Measurements from ENCODE around the gene SMOC1.

SMOC1 gene

DNA sequence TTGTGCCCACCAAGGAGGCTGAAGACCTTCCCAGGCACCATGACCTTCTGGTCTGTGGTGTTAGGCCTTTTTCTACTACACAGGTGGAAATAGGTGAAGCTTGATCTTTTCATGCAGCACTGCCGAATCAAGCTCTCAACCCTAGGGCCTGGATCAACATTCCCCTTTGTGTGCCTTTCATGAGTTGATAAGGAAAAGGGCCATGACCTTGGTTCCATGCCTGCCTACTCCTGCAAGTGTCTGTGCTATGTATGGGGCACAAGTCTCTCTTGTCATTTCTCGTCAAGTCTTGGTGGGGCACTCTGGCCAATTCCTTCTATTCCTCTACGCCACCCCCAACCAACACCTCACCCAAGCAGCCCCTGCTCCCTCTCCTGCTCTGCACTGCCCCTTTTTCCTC, 155.0 kb downstream of the SMOC1 start:
- no peak for DNase-seq (ENCODE audit: low spot score)

DNA sequence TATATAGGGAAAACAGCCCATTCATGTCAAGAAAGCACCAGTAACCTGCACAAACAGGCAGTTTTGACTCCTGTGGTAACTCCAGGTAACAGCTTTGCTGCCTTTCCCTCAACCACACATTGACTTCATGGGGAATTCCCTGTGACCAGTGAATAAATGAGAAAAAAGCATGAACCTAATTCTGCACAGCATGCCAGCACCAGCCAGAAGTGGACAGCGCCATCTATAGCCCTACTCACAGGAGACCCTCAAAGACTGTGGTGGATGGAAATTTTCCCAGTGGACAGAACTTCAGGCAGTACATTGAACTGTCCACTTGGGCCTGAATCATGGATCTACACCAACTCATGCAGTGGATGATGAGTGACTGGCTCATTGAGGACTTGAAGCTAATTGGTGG, 157.4 kb downstream of the SMOC1 start:
- DNase-seq (ENCODE audit: low spot score), result no peak

DNA sequence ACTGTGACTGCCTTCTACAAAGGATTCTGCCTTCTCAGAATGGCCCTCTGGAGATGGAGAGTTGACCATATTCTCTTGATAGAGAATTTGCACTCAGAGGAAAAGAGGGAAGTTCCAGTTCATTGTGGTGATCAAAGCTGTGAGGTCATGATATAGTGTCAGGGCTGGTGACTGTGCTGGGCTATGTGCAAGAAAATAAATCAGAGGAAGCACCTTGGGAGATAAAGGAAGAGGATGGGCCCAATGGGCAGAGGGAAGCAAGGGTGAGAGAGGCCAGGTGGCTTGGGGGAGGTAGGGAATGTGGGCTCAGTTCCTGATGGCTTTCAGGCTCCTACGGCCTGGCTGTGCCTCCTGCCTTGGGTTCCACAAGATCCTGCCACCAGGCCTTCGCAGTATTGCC, 163.8 kb downstream of the SMOC1 start:
- DNase-seq (ENCODE audit: low spot score), result no peak

DNA sequence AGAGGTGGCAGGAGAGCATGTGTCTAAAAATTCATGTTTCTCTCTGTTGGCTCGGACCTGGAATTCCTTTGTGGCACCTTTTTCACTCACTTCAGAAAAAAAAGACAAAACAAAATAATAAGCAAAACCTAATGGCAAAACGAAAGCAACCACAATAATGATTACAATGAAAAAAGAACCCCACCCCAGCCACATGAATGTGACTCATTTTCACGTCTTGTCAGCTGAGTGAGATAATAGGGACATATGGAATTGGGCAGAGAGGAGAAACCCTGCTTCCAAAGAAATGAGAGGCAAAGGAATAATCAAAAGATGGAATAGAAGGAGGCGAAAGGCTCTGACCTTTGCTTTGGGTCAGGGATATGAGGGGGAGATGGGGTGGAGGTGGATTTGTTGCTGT, 166.1 kb downstream of the SMOC1 start:
- no peak for DNase-seq (ENCODE audit: low spot score)

DNA sequence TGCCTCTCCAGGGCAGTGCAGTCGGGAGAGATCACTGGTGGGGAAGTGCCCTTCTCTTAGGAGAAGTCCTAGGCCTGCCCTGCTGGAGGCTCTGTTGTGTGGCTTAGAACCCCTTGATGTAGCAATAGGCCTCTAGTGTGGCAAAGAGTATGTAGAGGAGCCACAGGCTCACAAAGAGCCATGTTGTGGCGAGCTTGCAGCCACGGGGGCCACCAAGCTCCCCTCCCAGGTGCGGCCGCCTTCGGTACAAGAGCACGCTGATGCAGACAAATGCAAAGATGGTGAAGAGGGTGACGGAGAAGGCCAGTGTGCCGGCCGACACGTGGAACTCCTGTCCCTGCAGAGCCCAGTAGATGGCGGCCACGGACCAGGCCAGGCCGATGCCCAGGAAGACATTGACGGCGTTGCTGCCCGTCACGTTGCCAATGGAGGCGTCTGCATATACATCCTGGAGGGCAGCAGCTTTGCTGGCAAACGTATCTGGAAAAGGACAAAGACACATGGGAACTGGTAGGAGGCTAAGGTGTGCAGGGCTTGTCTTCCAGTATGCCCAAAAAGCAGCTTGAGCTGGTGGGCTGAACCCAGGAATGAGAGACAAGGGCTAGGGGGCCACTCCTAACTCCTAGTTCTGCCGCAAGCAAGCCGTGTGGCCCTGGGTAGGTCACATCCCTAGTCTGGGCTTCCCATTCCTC, 166.8 kb downstream of the SMOC1 start:
- peak; percentile 84 for DNase-seq (ENCODE audit: low spot score)

DNA sequence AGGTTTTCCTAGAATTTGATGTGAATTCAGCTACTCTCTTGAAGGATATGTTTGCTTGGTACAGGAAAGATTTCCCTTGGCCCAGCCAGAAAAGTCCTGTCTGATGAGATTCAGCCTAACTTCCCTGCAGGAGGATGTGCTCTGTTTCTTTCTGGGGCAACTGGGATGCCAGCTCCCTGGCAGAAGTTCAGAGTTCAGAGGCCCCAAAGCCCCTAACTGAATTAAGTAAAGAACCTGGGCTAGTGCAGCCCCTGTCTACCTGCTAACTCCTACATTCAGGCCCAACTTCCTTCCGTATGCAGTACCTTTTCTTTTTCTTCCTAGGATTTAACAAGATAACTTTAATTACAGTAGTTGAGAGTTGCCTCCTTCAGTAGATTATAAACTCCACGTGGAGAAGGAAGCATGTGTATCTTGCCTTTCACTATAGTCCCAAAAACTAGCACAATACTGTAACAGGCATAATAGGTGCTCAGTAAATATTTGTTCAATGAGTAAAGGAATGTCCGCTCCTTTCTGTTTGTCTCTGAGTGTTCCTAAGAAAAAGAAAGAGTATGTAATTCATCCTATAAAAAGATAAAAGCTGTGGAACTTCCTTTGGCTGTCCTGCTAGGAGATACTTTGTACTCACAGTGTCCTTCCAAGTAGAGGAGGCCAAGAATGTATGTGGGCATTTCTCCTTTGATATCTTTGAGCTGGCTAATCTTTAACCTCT, 168.5 kb downstream of the SMOC1 start:
- no peak for DNase-seq (ENCODE audit: low spot score)

DNA sequence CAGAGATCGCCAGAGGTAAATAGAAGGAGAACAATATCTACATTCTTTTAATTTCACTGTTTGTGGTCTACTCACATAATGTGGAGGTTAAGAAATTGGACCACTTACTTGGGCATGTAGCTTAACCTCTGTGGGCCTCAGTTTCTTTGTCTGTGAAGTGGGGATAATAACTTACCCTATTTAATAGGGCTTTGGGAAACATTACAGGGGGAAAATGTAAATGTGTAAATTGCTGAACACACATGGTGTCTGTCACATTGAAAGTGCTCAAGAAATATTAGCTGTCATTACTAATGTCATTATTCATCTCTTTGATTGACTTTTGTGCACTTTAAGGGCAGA, 169.1 kb downstream of the SMOC1 start:
- DNase-seq (ENCODE audit: low spot score), result no peak

DNA sequence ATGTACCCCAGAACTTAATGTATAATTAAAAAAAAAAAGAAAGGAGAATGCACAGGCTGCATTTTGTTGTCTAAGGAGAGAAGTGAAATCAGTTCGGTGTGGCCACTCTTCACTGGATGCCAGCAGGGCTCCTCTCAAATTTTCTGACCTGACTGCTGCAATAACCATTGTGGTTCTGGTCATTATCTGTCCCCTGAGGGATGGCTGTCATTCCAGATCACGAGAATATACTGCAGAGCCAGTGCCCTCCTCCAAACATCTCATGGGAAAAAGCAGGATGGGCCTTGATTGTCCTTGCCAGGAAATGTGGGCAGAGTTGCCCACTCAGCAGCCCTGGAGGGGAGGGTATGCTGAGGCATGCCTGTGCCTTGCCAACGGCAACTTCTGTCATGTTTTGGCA, 170.4 kb downstream of the SMOC1 start:
- no peak for DNase-seq (ENCODE audit: low spot score)

DNA sequence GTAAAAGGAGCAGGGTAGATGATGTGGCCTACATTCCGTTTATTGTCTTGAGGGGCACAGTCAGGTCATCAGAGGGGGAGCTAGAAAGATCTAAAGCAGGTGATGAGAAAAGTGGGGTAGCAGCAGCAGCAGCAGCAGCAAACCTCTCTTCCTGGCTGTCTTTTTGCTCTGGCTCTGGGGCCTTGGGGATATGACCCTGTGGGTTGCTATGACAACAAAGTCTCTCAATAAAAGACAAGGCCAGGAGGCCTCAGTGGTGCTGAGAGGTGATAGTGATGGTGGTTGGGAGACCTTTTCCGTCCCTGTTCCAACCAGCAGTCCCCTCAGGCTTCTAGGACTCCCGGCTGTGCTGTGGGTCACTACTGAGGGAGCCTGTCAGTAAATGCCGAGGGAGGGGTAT, 170.9 kb downstream of the SMOC1 start:
- DNase-seq (ENCODE audit: low spot score), result no peak

DNA sequence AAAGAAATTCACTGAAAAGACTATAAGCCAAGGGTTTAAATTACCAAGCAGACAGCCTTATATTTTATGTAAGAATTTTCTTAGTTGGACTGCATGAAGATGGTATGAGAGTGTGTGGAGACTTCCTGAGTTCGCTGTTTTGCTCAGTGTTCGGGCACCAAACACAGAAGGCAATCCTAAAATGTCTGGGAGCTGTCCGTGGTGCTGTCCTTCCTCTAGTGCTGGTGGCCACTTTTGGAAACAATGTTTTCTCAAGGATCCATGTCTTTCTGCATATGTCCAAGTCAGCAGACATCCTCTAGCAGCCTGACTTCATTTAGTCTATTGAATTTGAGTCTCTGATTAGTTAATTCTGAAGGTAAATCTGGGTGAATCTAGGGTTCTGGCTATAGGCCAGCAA, 173.8 kb downstream of the SMOC1 start:
- DNase-seq (ENCODE audit: low spot score), result peak; percentile 58

DNA sequence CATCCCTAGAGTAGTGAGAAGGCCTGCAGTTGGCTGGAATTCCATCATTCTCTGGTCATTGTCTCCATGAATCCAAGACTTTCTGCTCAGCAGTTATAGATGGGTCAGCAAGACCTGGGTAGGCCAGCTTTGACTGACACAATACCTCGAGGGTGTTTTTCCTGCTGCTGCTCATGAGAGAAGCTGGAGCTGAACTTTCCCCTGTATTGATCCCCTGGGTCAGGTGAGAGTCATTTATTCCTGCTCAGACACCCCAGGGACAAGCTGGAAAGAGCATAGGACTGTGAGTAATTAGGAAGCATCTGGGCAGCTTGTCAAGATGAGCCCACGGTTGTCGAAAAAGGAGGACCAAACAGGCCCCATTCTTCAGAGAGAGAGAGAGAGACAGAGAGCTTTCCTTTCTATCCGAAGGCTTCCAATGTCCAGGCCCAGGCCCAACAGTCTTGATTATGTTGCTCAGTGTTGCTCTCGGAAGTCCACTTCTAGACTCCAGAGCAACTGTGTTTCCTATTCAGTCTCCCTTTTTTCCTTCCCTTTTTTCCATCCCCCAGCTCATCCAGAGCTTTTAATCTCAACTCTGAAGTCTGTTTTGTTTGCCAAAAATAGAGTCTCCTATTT, 178.4 kb downstream of the SMOC1 start:
- DNase-seq (ENCODE audit: low spot score), result no peak

DNA sequence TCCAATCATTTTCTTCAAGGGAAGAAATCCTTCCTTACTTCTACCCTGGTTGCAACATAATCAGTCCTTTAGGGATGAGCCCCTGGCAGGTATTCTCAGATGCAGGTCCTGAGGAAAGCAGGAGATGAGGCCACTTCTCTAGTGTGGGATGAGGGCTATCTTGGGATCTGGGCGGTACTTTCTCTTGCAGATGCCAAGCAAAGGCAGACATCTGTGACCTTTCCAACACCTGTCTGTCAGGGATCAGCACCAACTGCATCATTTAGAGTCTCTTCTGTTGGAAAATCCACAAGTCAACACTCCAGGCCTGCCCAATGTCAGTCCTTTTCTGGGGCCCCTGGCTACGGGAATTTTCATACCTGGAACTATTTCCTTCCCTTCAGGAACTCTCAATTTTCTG, 180.3 kb downstream of the SMOC1 start:
- no peak for DNase-seq (ENCODE audit: low spot score)

DNA sequence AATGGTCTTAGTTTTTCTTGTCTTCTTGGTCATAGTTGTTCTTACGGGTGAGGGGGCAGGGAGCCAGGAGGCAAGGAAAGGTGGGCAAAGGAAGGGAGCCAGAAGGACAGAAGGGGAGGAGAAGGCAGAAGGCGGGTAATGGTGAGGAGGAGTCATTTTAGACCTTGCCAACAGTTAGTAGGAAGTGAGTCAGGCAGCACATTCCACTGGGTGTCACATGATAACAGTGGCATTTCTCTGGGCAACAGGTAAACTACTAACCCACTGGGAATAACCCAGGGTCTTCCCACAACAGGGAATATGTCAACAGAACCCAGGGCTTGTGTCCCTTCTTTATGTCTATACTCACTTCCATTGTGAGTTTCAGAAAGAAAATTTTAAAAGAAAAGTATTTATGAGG, 181.9 kb downstream of the SMOC1 start:
- DNase-seq (ENCODE audit: low spot score), result no peak

DNA sequence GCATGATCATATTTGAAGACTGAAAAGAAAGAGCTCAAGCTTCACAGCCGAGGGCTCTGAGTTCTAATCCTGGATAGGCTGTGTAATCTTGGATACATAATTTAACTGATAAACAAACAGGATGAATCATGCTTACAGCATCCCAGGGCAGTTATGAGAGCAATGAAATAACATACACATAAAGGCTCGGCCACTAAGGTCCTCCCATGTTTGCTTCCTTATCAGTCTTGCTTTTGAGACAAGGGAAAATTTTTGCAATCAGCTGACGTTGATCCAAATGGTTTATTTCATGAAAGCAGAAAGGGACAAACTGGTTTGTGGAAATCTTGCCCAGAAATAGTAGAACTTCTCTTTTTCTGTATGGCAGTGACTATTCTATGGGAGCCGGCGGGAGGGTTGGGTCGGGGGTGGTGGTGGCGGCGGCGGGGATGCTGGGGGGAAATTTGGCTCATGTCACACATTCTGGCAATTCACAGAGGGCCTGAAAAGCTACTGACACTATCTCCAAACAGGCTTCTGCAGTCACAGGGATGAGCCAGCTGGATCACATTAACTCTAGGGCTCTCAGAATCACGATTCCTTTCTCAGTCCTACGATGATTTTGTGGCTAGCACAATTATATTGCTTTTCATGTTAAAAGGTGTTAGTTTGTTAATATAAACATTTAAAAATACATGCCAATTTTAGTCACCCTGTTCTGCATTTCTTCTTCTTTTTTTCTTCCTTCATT, 185.1 kb downstream of the SMOC1 start:
- no peak for DNase-seq (ENCODE audit: low spot score)

DNA sequence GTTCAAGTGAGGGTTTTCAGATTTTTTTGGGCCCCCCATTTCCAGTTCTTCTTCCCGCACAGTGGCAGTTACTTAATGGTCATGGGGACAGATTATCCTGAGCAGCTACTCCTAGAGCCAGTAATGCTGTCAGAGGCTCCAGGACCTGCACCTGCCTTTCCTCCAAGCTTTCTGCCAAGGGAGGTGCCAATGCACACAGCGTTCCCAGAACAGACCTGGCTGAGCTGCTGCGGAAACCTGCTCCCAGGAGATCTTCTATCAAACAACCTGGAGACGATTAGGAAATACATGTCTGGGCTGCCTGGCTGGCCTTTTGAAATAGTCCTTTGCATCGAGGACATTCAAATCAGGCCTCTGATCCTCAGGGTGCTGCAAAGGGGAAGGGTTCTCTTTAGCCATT, 188.6 kb downstream of the SMOC1 start:
- DNase-seq (ENCODE audit: low spot score), result no peak

DNA sequence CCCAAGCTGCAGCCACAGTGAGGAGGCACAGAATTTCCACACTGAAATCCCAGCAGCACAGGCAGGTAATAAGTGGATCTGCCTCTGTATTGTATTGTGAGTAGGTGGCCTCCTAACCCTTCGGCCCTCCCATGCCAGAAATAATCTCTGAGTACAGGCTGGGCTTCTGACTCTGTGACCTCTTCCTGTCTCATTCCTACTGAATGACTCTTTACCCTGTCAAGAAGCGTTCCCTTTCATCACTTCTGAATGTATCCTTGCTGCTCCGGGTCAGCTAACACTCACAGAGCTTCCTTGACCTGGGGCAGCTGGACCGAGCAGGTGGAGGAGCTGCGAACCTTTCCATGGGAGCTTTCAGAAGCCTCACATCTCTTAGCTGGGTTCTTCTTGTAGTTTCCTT, 190.0 kb downstream of the SMOC1 start:
- no peak for DNase-seq (ENCODE audit: low spot score)

DNA sequence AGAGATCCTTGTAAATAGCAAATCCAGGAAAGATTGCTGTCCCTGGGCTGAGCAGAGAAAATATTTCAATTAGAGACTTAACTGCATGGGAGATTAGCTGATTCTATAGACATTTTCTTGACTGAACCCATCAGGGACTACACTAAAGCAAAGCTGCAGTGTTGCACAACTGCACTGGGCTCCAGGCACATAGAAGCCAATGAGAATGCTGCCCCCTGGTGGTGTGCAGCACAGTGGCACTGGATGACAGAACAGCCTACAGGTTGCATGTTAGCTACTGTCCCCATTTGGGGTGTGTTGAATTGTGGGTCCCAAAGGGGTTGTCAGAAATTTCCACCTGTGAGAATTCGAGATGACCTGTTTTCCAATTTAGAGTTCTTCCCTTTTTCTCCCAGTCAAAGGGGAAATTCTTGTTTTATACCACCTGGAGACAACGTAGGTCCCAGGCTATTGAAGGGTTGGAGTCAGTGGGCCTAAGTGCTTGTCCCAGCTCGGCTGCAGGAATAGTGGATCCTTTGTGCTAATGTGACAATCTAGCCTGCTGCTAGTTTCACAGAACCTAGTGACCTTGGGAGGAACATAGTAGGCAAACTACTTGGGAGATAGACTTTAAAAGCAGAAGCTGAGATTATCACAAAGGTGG, 194.8 kb downstream of the SMOC1 start:
- DNase-seq (ENCODE audit: low spot score), result peak; percentile 91

DNA sequence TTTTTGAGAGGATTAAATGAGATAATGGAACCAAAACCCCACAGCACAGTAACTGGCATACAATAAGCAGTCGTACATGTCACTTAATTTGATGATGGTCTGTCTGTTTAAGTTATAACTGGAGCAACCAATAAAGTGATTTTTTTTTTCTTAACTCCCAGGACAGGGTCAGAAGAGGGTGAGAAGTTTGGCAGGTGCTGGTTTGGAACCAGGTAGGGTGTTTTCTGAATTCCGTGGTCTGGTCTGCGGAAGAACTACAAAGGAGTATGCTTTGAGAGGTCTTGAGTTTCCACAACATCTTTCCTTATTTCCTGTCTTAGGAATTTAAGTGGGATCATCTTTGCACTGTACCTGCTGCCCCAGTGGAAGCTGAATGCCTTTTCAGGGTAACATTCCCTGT, 197.8 kb downstream of the SMOC1 start:
- no peak for DNase-seq (ENCODE audit: low spot score)

DNA sequence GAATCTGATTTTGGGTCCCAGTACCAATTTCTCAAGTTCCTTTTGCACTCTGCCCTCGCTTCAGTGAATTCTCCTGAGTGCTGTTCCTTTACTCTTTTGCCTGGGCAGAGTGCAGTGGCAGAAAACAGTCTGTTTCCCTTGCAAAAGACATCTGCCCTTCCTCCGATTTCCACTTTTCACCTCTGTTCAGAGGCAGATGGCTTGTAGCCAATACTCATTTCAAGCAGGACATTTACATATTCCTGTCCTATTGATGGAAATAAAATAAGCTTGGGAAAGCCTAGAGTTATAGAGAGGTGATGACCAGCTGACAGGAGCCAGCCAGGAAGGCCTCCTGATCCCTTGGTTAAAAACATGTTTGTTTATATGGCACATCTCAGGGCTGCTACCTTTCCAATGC, 198.5 kb downstream of the SMOC1 start:
- DNase-seq (ENCODE audit: low spot score), result no peak

DNA sequence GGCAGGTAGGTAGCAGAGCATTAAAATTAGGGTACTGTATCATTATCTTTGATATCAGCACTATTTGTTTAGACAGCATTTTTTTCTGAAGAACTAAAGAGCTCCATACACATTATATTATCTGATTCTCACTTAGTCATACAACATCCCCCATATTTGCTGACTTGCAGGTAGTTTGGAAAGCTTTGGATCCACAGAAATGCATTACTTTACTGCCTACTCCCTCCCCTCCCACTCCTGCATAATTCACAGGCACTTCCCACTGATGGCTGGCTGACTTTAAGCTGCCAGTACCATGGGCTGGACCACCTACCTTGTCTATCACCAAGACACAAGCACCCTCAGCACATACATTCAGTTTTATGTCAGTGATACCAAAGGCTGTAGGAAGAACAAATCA, 199.1 kb downstream of the SMOC1 start:
- no peak for DNase-seq (ENCODE audit: low spot score)

DNA sequence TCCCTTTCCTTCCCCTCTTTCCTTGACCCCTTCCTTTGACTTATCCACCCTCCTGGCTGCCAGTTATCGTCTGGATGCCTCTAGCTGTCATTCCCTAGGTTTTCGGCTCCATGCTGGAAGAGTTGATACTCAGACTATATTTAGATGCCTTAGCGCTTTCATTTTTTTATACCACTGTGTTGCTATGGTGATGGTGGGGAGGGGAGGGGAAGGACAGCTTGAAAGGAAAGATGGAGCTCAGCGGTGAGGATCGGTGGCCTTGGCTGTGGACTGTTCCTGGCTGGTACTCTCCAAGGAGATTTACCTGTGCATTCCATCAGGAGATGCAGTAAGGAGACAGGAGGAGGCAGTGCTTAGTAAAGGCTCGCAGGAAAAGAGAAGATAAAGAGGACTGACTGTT, 200.9 kb downstream of the SMOC1 start:
- no peak for DNase-seq (ENCODE audit: low spot score)
